ENCODE measurements around the gene C2orf78. TPM values are rescaled to one million over a fixed set of nuclear protein-coding genes. Genes with fewer than 3 reads are reported as not detected.

C2orf78 gene
- polyA plus RNA-seq, 1 of the 3 experiments (the other 2 are of a cell fraction): 0.02 TPM

DNA sequence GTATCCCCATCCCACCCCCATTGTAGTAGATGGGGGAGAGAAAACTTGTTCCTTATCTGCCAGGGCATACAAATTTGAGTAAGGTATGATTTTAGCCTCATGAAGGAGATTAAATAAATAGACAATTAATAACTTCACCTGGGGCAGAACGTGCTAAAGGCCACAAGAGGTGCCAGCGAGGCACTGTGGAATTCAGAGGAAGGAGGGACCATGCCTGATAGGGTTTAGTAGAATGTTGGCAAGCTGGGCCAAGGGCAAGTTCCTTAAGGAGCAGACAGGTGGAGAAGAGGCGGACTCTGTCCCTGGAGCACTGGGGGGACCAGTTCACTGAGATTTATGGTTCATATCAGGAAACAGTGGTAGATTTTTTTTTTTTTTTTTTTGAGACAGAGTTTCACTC is 67.3 kb downstream of the C2orf78 start:
- Histone ChIP-seq H3K4me2 (no peak overlapping the region; the same call in 1 of the 2 replicates), H3K9me2 (no peaks in the 10 kb centered on the region), H3K36me3 (replicated peaks in 1 of 2; ENCODE audit: control insufficient read depth in 1 of 2, insufficient read depth in 2 of 2, low read length in 1 of 2) (peaks cover 65 to 66% of the 10 kb centered on the region in 2 experiments), H4K20me1 (ENCODE audit: insufficient read depth) (no peaks in the 10 kb centered on the region), H3F3A (replicated peaks; ENCODE audit: insufficient read depth) (peaks cover 24% of the 10 kb centered on the region), H3K79me2 (ENCODE audit: insufficient read depth) (no peaks in the 10 kb centered on the region), H3K4me1 (ENCODE audit: control insufficient read depth in 1 of 2, insufficient read depth in 2 of 2, low read depth in 1 of 2, low read length in 1 of 2) (0 out of 4 replicates have a peak, but pooled peaks cover 0 to 3% of the 10 kb centered on the region in 2 experiments), H2AFZ (ENCODE audit: low read depth) (no peak overlapping the region), H3K27ac (ENCODE audit: low read depth in 2 of 2, low read length in 1 of 2) (peak overlapping the region in 1 of 2 experiments; percentile 52; a peak in 1 of 4 replicates), H3K9me3 (no peaks in the 10 kb centered on the region), H3K27me3 (ENCODE audit: insufficient read depth) (no peaks in the 10 kb centered on the region), H3K9ac (no peak overlapping the region), H3K4me3 (ENCODE audit: low read depth in 2 of 2, low read length in 1 of 2) (no peak overlapping the region)
- WGBS (ENCODE audit: low lambda C conversion rate): 90% methylated on average over 3 of the region's 3 CpGs
- CTCF ChIA-PET: interaction anchor here (1.8 kb wide), 1 partner anchor 11 kb away, joined by 5 read pairs; no protein-coding TSS in a partner anchor
- POLR2A ChIA-PET: no interaction called here
- TF ChIP-seq RAD21 (IDR thresholded peaks at IDR 0.05; ENCODE audit: low read length) (0 out of 2 replicates have a peak, but pooled peaks have one; percentile 16), POLR2AphosphoS5 (IDR thresholded peaks at IDR 0.05; ENCODE audit: low read depth, low read length) (no peak)
- TF ChIP-seq, protein P1, sequence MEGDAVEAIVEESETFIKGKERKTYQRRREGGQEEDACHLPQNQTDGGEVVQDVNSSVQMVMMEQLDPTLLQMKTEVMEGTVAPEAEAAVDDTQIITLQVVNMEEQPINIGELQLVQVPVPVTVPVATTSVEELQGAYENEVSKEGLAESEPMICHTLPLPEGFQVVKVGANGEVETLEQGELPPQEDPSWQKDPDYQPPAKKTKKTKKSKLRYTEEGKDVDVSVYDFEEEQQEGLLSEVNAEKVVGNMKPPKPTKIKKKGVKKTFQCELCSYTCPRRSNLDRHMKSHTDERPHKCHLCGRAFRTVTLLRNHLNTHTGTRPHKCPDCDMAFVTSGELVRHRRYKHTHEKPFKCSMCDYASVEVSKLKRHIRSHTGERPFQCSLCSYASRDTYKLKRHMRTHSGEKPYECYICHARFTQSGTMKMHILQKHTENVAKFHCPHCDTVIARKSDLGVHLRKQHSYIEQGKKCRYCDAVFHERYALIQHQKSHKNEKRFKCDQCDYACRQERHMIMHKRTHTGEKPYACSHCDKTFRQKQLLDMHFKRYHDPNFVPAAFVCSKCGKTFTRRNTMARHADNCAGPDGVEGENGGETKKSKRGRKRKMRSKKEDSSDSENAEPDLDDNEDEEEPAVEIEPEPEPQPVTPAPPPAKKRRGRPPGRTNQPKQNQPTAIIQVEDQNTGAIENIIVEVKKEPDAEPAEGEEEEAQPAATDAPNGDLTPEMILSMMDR (IDR thresholded peaks at IDR 0.05): peak; percentile 46
- TF ChIP-seq, protein P2, sequence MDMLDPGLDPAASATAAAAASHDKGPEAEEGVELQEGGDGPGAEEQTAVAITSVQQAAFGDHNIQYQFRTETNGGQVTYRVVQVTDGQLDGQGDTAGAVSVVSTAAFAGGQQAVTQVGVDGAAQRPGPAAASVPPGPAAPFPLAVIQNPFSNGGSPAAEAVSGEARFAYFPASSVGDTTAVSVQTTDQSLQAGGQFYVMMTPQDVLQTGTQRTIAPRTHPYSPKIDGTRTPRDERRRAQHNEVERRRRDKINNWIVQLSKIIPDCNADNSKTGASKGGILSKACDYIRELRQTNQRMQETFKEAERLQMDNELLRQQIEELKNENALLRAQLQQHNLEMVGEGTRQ (IDR thresholded peaks at IDR 0.05; ENCODE audit: borderline replicate concordance, low read depth, low read length): no peak
- DNase-seq: no peak

DNA sequence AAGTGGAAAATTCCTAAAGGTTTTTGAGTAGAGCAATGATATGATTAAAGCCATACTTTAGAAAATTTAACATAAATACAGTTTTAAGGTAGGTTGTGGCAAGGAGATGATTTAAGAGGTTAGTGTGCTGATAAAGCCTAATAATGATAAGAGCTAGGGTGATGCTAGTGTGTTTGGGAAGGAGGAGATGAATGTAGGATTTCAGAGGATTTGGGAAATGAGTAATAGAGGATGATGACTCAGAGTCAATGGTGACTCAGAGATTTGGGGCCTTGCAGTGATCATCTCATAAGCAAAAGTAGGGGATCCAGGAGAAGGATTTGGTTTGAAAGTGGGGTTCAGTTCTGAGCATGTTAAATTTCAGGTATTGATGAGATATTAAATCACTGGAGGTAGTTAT is 68.0 kb downstream of the C2orf78 start:
- no peak for DNase-seq

More for the DNA sequence above, 68.0 kb downstream of the C2orf78 start:
- Histone ChIP-seq H3F3A (replicated peaks; ENCODE audit: insufficient read depth) (peaks cover 24% of the 10 kb centered on the region), H3K27ac (ENCODE audit: low read depth in 2 of 2, low read length in 1 of 2) (peak overlapping the region in 1 of 2 experiments; percentile 52; a peak in 2 of 4 replicates), H3K27me3 (ENCODE audit: insufficient read depth) (no peaks in the 10 kb centered on the region), H3K9ac (no peak overlapping the region), H3K79me2 (ENCODE audit: insufficient read depth) (no peaks in the 10 kb centered on the region), H3K4me3 (ENCODE audit: low read depth in 2 of 2, low read length in 1 of 2) (no peak overlapping the region), H3K36me3 (replicated peaks in 1 of 2; ENCODE audit: control insufficient read depth in 1 of 2, insufficient read depth in 2 of 2, low read length in 1 of 2) (peaks cover 58 to 73% of the 10 kb centered on the region in 2 experiments), H3K4me1 (ENCODE audit: control insufficient read depth in 1 of 2, insufficient read depth in 2 of 2, low read depth in 1 of 2, low read length in 1 of 2) (0 out of 4 replicates have a peak, but pooled peaks cover 0 to 3% of the 10 kb centered on the region in 2 experiments), H3K9me2 (no peaks in the 10 kb centered on the region), H2AFZ (ENCODE audit: low read depth) (no peak overlapping the region), H4K20me1 (ENCODE audit: insufficient read depth) (no peaks in the 10 kb centered on the region), H3K4me2 (peak overlapping the region; percentile 47; the same call in 1 of the 2 replicates), H3K9me3 (no peaks in the 10 kb centered on the region)
- POLR2A ChIA-PET: no interaction called here
- CTCF ChIA-PET: interaction anchor here (1.8 kb wide), 1 partner anchor 11 kb away, joined by 5 read pairs; no protein-coding TSS in a partner anchor
- TF ChIP-seq EZH2phosphoT487 (IDR thresholded peaks at IDR 0.05; ENCODE audit: borderline replicate concordance, low read depth) (no peak), FOSL2 (IDR thresholded peaks at IDR 0.05; ENCODE audit: borderline replicate concordance, low read depth) (peak; percentile 98), TCF12 (IDR thresholded peaks at IDR 0.05) (0 out of 2 replicates have a peak, but pooled peaks have one; percentile 10), JUND (IDR thresholded peaks at IDR 0.05) (peak; percentile 89)
- TF ChIP-seq, protein P3, sequence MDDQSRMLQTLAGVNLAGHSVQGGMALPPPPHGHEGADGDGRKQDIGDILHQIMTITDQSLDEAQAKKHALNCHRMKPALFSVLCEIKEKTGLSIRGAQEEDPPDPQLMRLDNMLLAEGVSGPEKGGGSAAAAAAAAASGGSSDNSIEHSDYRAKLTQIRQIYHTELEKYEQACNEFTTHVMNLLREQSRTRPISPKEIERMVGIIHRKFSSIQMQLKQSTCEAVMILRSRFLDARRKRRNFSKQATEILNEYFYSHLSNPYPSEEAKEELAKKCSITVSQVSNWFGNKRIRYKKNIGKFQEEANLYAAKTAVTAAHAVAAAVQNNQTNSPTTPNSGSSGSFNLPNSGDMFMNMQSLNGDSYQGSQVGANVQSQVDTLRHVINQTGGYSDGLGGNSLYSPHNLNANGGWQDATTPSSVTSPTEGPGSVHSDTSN (IDR thresholded peaks at IDR 0.05): 0 out of 2 replicates have a peak, but pooled peaks have one; percentile 18
